HG02642 (cell line): ENCODE measurements around the gene CACNA1C.

ENCODE experiments used
- ATAC-seq: cut with Tn5 transposase; IDR thresholded peaks from one replicate; pipeline ENCODE4 v1.9.1; 2021; ENCODE audit warnings: mild to moderate bottlenecking; ENCODE audit not compliant: unreplicated experiment, poor library complexity

The CACNA1C gene

DNA sequence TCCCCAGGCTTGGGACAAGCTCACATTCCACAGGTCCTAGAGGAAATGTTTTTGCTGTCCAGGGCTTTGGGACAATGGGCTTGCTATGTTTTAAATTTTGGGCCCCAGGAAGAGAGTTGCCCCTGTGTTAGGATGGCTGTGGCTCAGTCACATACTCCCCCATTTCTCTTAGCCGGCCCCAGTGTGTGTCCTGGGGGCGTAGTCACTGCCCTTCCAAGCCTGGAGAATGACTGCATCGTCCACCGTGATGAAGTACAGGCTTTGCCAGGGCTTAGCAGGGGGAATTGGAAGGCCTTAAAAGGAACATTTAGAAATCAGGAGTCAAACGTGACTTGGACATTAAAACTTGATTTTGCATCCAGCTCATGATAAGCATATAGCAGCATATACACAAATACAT is 293.6 kb downstream of the CACNA1C start:
- ATAC-seq = no peak

DNA sequence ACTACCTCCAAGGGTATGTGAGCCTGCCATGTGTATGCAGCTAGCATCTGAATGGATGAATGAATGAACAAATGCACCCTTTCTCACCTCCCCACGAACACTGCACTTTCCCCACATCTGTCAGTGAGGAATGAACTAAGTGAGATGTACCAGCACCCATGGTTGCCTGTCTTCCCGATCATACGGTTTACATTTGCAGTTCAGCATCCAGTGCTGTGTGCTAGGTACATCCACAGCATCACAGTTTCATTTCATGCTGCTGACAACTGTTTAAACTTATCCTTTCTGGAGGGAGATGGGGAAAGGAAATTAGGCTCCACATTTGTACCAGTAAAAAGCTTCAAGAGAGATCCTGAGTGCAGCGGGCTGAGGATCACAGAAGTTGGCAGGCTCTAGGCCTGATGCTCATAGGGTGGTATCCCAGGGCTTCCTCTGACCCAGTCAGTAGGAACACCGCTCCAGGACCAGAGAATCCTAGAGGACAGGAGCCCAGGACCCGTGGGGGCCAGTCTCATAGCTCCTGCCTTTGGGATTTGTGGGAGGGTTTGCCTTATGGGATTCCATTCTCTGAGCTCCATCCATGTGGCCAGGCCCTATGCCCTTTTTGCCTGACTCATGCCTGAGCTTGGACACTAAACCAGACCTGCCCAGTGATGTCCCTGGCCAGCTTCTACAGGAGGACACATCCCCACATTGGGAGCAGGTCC is 294.5 kb downstream of the CACNA1C start:
- no peak for ATAC-seq

DNA sequence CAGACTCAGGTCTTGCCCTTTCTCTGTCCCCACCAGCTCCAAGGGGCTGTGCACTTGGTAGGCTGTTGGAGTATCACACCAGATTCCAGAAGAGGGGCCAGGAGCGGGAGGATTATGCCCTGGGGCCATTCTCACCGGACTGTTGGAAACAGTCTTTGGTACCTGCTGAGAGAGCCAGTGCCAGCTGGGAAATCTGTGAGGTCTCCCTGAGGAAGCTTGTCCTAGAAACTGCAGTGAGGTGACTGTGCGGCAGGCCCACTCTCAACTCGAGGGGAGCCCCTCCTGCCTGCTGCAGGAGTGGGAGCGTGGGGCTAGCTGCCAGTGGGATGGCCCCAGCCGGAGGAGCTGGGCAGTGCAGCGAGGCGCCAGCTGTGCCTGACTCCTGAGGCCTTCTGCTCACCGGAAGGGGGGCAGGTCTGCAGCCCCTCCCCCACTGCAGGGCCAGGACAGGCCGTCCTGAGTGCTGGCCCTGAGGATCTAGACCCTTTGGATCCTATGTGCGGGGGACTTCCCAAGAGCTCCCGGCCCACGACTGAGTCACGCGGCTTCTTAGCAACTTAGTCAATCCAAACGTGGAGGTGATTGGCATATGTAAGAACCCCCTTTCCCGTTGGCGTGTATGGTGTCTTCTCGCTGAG is 295.2 kb downstream of the CACNA1C start:
- no peak for ATAC-seq

DNA sequence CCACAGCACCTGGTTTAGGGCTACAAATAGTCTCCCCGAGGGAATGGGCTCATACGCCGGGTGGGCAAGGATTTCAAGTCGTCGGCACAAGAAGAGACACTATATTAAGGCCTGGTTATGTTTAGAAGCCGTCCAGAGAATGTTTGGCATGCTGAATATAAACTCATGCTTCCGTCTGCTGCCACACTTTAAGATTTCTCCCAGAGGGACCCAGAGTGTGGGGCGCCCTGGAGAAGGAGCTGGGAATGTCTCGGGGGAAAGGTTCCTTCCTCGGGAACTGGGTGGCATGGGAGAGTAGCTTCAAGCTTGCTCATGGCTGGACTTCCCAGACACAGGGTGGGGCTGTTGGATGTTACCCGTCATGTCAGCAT is 295.7 kb downstream of the CACNA1C start:
- no peak for ATAC-seq

DNA sequence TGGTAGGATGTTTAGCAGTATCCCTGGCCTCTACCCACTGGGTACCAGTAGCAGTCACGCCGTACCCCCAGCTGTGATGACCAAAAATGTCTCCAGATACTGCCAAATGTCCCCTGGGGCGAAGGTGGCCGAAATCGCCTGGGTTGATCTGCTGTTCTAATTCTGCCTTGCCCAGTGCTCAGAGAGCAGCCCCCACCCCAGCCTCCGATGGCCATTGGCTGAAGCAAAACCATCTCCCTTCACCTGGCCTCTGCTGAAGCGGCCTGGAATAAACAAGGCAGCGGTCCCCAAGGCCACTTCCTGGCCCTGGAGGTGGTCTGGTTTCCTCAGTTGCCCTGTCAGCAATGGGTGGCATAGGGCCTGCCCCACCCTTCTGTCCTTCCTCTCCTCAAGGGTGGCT is 298.4 kb downstream of the CACNA1C start:
- no peak for ATAC-seq

DNA sequence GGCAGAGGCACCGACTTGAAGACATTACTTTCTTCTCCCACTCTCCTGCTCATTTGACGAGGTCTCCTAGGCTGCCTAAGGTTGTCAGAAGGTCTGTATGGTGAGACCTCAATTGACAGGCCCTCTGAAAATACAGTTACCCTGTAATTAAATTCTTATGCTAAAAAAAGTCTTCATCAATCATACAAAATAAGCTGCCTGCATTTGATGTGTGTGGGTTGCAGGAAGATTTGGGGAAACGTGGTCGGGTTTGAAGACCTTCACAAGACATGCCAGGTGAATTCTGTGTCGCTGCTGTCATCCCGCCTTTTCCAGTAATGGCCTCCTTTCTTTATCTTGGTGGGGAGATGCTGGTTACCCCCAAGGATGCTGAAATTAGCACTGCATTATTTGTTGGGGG is 299.4 kb downstream of the CACNA1C start:
- no peak for ATAC-seq

DNA sequence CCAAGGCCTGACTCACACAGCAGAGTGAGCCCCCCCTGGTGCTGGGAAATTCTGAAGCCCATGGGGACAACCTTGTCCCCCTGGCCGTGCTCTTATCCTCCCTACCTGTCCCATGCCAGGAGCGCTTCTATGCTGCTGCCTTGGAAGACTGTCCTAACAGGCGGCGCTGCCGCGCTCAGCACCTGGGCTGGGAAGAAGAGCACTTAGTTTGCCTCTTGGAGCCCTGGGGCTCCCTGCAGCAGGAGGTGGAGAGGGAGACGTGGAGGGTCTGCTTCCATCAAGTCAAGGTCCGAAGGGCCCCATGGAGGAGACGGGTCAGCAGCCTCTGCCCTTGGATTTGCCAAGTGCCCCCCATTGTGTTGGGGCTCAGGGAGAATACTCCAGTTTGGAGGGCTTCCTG is 300.5 kb downstream of the CACNA1C start:
- ATAC-seq = no peak

DNA sequence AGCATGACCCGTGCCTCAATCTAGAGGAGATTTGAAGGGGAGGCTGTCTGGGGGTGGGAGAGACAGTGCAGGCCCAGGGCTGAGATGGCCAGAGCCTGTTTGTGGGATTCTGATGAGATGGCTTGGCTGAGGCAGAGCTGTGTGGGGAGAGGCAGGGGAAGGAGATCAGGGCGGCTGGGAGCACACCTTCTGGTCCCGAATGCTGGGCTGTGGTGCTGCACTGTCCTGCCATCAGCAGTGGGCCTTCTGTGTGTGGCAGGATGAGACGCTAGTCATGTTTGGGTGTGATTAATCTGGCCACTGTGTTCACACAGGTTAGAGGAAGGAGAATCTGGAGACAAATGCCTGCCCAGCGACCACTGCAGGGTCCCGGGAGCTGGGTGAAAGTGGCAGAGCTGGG is 300.9 kb downstream of the CACNA1C start:
- no peak for ATAC-seq

DNA sequence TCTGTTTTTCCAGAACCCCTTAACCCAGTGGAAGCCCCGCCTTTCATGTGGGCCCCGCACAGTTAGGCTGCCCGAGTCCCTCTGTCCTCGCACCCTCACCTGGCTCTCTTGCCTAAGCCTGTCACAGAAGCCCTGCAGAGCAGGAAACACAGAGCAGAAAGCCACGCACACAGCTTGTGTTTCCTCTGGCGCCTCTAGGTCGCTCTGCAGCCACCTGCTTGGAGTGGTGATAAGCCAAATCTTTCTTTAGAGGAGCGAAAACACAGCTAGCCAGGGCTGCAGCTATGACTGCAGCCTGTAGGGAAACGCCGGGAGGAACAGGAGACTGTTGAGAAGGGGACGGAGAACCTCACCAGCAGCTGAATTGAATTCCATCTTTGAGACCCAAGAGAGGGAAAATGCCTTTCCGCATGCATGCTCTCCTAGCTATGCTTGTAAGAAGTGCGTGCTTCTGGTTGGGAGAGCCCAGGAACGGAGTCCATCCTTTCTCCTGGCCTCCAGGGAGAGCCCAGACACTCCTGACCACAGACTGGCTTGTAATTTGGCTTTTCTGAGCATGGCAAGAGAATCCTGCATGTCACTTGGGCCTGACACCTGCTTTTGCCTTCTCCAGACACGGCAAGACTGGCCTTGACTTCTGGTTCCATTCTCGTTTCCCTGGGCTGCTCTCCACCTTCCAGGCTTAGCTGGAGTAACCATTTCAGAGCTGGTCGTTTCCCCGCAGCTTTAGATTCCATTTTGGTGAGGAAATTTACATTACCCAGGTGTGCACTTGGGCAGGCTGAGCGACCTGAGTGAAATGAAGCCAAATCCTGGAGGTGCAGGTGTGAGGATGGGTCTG is 301.6 kb downstream of the CACNA1C start:
- ATAC-seq = no peak

DNA sequence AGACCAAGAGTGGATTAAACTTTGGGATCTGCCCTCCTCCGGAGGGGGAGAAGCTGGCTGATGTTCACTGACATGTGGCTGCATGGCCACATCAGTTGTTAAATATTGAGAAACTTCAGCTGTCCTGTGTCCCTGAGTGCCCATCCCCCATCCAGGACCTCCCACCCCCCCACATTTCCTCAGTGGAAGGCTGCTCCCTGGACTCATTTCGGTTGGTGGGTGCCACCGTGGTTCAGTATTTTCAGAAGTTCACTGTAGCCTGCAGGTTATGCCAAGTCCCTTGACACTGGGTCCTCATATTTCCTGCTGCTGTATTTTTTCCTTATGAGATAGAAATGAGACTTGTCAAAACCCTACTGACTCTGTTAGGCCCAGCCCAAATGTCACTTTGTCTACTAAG is 302.4 kb downstream of the CACNA1C start:
- no peak for ATAC-seq

GRCh38 chr12:2355604-2356003 is 302.8 kb downstream of the CACNA1C start:
- no peak for ATAC-seq

- no peak for ATAC-seq
Measured at GRCh38 chr12:2356601-2357125, 303.9 kb downstream of the CACNA1C start.

DNA sequence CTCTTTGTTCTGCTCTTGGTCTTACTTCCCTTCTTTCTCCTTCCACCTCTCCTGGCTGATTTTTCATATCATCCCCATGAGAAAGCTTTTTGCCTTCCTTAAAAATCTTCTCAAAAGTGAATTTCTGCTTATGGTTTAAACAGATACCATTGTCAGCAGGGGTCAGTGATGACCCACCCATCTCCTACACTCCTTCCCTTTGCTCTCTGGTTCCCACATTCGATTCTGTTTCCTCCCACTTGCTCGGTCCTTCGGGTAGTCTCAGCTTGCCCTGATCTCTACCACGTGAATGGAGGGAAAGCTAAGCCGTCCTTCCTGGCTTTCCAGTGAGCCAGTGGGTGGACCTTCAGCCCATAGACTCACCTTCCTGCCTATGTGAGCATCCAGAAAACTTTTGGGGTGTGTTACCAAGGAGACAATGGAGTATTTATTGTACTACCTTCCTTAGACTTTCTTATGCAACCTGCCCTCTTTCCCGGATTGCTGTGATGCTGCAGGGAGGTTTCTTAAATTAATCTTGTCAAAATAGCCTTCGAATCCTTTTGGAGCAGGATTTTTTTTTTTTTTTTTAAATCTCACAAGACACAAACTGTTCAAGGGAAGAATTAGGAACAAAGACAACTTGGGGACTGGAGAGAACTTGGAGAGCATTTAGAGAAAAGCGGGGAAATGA is 306.3 kb downstream of the CACNA1C start:
- ATAC-seq = no peak

DNA sequence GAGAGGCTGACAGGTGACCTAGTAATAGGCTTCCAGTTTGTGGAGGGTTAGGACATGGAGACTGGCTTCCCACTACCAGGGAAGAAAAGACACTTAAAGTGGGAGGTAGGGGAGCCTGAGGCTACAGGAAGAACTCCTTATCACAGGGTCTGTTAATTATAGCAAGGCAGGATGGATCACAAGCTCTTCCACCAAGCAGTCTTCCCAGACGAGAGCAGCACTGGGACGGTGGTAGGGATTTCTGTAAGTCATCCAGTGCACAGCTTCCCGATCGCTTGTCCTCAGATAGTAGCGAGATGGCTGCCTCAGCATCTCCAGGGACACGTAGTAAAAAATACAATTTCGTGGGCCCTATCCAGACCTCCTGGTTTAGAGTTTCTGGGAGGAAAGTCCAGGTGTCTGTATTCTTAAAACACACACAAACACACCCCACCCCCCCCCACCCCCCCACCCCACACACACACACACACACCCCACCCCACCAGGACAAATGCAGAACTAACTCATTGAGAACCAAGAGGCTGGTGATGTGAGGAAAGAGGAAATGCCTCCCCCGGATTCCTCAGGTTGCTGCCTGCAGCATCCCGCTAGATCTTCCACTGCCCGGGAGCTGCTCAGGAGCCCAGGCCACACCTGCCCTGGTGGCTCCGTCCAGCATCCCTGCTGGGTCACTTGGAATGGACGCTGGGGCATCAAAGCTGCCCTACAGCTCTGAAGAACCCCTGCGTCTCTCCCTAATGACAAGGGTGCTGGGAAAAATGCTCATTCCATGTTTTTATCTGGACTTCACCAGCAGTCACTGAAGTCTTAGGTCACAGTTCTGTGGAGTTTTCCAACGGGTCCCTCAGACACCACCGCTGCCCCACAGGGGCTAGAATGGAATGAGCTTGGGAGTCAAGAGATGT is 307.2 kb downstream of the CACNA1C start:
- ATAC-seq = no peak

DNA sequence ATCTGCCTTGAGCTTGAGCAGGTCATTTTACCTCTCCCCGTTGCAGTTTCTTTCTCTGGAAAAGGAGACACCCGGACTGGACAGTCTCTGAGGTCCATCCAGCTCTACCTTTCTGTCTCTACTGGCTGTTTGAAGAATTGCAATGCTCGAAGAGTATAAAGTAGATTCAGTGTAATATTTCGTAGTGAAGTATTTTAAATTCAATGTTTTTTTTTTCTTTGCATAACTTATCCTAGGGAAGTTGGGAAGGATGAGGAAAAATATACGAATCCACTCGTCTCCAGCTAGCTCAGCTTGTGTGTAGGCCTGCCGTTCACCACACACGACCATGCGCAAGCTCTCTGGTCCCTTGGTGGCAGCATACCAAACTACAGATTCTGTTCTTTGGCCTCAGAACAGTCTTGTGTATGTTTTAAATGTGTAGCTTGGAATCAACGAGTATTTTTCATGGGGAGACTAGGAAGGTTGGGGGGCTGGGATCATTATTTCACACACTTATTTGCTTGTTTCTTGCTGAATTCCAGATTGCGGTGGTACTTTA is 307.9 kb downstream of the CACNA1C start:
- ATAC-seq = no peak

GRCh38 chr12:2363836-2364609 is 311.2 kb downstream of the CACNA1C start:
- no peak for ATAC-seq

GRCh38 chr12:2364631-2365051 is 311.9 kb downstream of the CACNA1C start:
- ATAC-seq = no peak

GRCh38 chr12:2366711-2367110 is 313.9 kb downstream of the CACNA1C start:
- ATAC-seq = no peak

DNA sequence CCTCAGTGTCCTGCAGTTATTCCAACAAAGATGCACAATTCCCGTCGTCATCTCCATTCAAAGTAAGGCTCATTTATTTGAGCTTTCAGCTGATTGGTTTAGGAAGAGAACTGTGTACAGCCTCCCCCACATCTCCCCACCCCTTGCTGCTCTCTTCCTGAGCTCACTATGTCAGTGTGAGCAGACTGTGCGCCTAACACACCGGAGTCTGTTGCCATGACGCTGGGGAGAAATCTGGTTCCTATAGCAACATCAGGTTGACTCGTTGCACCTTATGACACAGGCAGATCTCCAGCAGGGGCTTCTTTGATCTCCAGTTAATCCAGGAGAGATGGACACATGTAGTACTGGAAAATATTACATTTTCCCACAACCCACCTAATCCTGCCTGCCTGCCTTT is 319.4 kb downstream of the CACNA1C start:
- no peak for ATAC-seq
